Activated CD4-positive, CD25-positive, alpha-beta regulatory T cell treated with anti-CD3 and anti-CD28 coated beads, Interleukin-2, amount 50 U/mL, for 24 hours (primary cell): ENCODE data around the gene MAN2B2.

ENCODE experiments used
- ATAC-seq, 2 donors: fragments of 150-1000 bp; cut with Tn5 transposase; one replicate each; pipeline ENCODE4 v1.10.0; 2021; ENCODE audit warnings: mild to moderate bottlenecking in 1 of 2, moderate library complexity in 1 of 2

Gene MAN2B2

GRCh38 chr4:6574747-6575502, at the start of gene MAN2B2:
MAN2B2 (plus strand) TSS chr4:6575189; CDS start chr4:6575211, 22 bp downstream.
- peak; percentile 94 to 96 for ATAC-seq

GRCh38 chr4:6525474-6525873, 49.5 kb upstream of the MAN2B2 start:
- ATAC-seq, result no peak

GRCh38 chr4:6526156-6526555, 48.8 kb upstream of the MAN2B2 start:
- ATAC-seq, result no peak

GRCh38 chr4:6526671-6527091, 48.3 kb upstream of the MAN2B2 start:
- ATAC-seq, result no peak

- ATAC-seq, result no peak
Measured at GRCh38 chr4:6527259-6527658, 47.7 kb upstream of the MAN2B2 start.

- no peak for ATAC-seq
Measured at GRCh38 chr4:6527683-6528595, 47.0 kb upstream of the MAN2B2 start.

GRCh38 chr4:6529021-6529420, 46.0 kb upstream of the MAN2B2 start:
- ATAC-seq, result no peak

- ATAC-seq, result no peak
Measured at GRCh38 chr4:6530301-6530700, 44.7 kb upstream of the MAN2B2 start.

- no peak for ATAC-seq
Measured at GRCh38 chr4:6530964-6531363, 44.0 kb upstream of the MAN2B2 start.

- no peak for ATAC-seq
Measured at GRCh38 chr4:6532102-6532501, 42.9 kb upstream of the MAN2B2 start.

- ATAC-seq, result no peak
Measured at GRCh38 chr4:6532658-6533057, 42.3 kb upstream of the MAN2B2 start.

- no peak for ATAC-seq
Measured at GRCh38 chr4:6534050-6534449, 40.9 kb upstream of the MAN2B2 start.

GRCh38 chr4:6534618-6535328, 40.2 kb upstream of the MAN2B2 start:
- ATAC-seq, result no peak

- ATAC-seq, result no peak
Measured at GRCh38 chr4:6535329-6535692, 39.7 kb upstream of the MAN2B2 start.

GRCh38 chr4:6535706-6536105, 39.3 kb upstream of the MAN2B2 start:
- no peak for ATAC-seq

GRCh38 chr4:6538111-6538510, 36.9 kb upstream of the MAN2B2 start:
- ATAC-seq, result no peak

GRCh38 chr4:6538575-6538974, 36.4 kb upstream of the MAN2B2 start:
- ATAC-seq, result no peak

GRCh38 chr4:6539009-6539764, 35.8 kb upstream of the MAN2B2 start:
- no peak for ATAC-seq

- ATAC-seq, result no peak
Measured at GRCh38 chr4:6540879-6541278, 34.1 kb upstream of the MAN2B2 start.

- ATAC-seq, result no peak
Measured at GRCh38 chr4:6541789-6542188, 33.2 kb upstream of the MAN2B2 start.

- no peak for ATAC-seq
Measured at GRCh38 chr4:6542951-6543350, 32.0 kb upstream of the MAN2B2 start.

GRCh38 chr4:6546091-6546490, 28.9 kb upstream of the MAN2B2 start:
- ATAC-seq, result no peak
